ENCODE measurements around the gene KLC1. TPM values are rescaled to one million over a fixed set of nuclear protein-coding genes. Genes with fewer than 3 reads are reported as not detected.

Gene KLC1
- total RNA-seq, 1 experiment from 2014 or later = 121 TPM

- peaks cover 7 to 14% of the 10 kb centered on the region in 2 experiments for H3K4me1 ChIP-seq (ENCODE audit: control insufficient read depth in 1 of 2, insufficient read depth in 2 of 2, low read length in 2 of 2)
- intact Hi-C loops (cut with micrococcal nuclease) = no loop called here
- H3K4me2 ChIP-seq (ENCODE audit: low read length) = no peak overlapping the region
- no peak overlapping the region for H3K4me3 ChIP-seq (replicated peaks in 1 of 2; ENCODE audit: low read depth in 1 of 2, low read length in 2 of 2)
- H3K9ac ChIP-seq (ENCODE audit: low read length) = no peak overlapping the region
- H3K9me2 ChIP-seq (ENCODE audit: insufficient read depth) = no peaks in the 10 kb centered on the region
- H3K79me2 ChIP-seq (ENCODE audit: insufficient read depth, low read length) = peaks cover 99% of the 10 kb centered on the region
- H3K27ac ChIP-seq (ENCODE audit: low read depth, low read length) = no peak overlapping the region
- RAD21 ChIA-PET (ENCODE audit: low non-redundant PET in 1 of 2, low total read pairs in 2 of 2, uncharacterized antibody in 2 of 2, unreplicated experiment in 2 of 2) = no interaction called here
- H3K27me3 ChIP-seq (ENCODE audit: insufficient read depth, low read length) = no peaks in the 10 kb centered on the region
- CTCF ChIA-PET = no interaction called here
- no TSS peak for BruUV-seq (replicated peaks)
- H2AFZ ChIP-seq (ENCODE audit: low read depth, low read length, poor library complexity, severe bottlenecking) = no peak overlapping the region
- H3K9me3 ChIP-seq (ENCODE audit: control insufficient read depth in 1 of 2, insufficient read depth in 1 of 2, low read depth in 1 of 2, low read length in 2 of 2) = no peaks in the 10 kb centered on the region
- no peak for DNase-seq (ENCODE audit: low read depth, low spot score)
- H4K20me1 ChIP-seq (ENCODE audit: insufficient read depth) = peaks cover 14% of the 10 kb centered on the region; the same call in 1 of the 2 replicates
- TF ChIP-seq YY1 (IDR thresholded peaks at IDR 0.05; ENCODE audit: extremely low read depth, insufficient replicate concordance, low read depth, low read length) (no peak), FOSL1 (IDR thresholded peaks at IDR 0.05; ENCODE audit: low read depth) (no peak)
- POLR2A ChIA-PET = no interaction called here
- ATAC-seq = no peak
- no peaks in the 10 kb centered on the region; a peak in 1 of 4 replicates for H3K36me3 ChIP-seq (ENCODE audit: control insufficient read depth in 1 of 2, insufficient read depth in 2 of 2, low read length in 2 of 2)
Measured at GRCh38 chr14:103634156-103634555, 5.1 kb downstream of the KLC1 start.

DNA sequence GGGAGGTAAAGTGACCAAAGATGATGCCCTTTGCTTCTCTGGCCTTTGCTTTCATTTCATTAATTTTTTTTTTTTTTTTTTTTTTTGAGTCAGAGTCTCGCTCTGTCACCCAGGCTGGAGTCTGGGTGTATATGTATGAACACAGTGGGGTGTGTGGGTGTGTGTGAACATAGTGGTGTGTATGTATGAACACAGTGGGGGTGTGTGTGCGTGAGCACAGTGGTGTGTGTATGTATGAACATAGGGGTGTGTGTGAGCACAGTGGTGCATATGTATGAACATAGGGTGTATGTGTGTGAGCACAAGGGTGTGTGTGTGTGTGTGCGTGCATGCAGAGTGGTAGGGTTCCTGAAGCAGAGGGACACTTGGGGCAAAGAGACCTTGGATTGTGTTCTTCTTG, 9.6 kb downstream of the KLC1 start:
- RAD21 ChIA-PET (ENCODE audit: low non-redundant PET in 1 of 2, low total read pairs in 2 of 2, uncharacterized antibody in 2 of 2, unreplicated experiment in 2 of 2) = no interaction called here
- H3K27ac ChIP-seq (ENCODE audit: low read depth, low read length) = no peak overlapping the region
- intact Hi-C loops (cut with micrococcal nuclease) = no loop called here
- H3K4me3 ChIP-seq (replicated peaks in 1 of 2; ENCODE audit: low read depth in 1 of 2, low read length in 2 of 2) = no peak overlapping the region
- no peak overlapping the region for H3K4me2 ChIP-seq (ENCODE audit: low read length)
- H3K4me1 ChIP-seq (ENCODE audit: control insufficient read depth in 1 of 2, insufficient read depth in 2 of 2, low read length in 2 of 2) = peaks cover 0 to 4% of the 10 kb centered on the region in 2 experiments; a peak in 2 of 4 replicates
- CTCF ChIA-PET = no interaction called here
- ATAC-seq (no peak), DNase-seq (ENCODE audit: low read depth, low spot score) (no peak)
- H3K36me3 ChIP-seq (ENCODE audit: control insufficient read depth in 1 of 2, insufficient read depth in 2 of 2, low read length in 2 of 2) = no peaks in the 10 kb centered on the region; a peak in 1 of 4 replicates
- POLR2A ChIA-PET = no interaction called here
- H2AFZ ChIP-seq (ENCODE audit: low read depth, low read length, poor library complexity, severe bottlenecking) = no peak overlapping the region
- no peaks in the 10 kb centered on the region for H4K20me1 ChIP-seq (ENCODE audit: insufficient read depth)
- no peak overlapping the region for H3K9ac ChIP-seq (ENCODE audit: low read length)
- no TSS peak for BruUV-seq (replicated peaks)
- no peaks in the 10 kb centered on the region for H3K9me2 ChIP-seq (ENCODE audit: insufficient read depth)
- H3K9me3 ChIP-seq (ENCODE audit: control insufficient read depth in 1 of 2, insufficient read depth in 1 of 2, low read depth in 1 of 2, low read length in 2 of 2) = no peaks in the 10 kb centered on the region
- peaks cover 99% of the 10 kb centered on the region for H3K79me2 ChIP-seq (ENCODE audit: insufficient read depth, low read length)
- no peaks in the 10 kb centered on the region for H3K27me3 ChIP-seq (ENCODE audit: insufficient read depth, low read length)
- no peak for TF ChIP-seq EZH2 (IDR thresholded peaks at IDR 0.05)
- no peak for TF ChIP-seq POLR2AphosphoS5 (IDR thresholded peaks at IDR 0.05; ENCODE audit: low read depth, low read length)
- TF ChIP-seq ZBTB33 (IDR thresholded peaks at IDR 0.05; ENCODE audit: extremely low read depth, insufficient replicate concordance, low read length) = no peak
- no peak for TF ChIP-seq JUND (IDR thresholded peaks at IDR 0.05)
- no peak for TF ChIP-seq SP1 (IDR thresholded peaks at IDR 0.05; ENCODE audit: low read depth)
- TF ChIP-seq SRF (IDR thresholded peaks at IDR 0.05; ENCODE audit: low read depth) = no peak
- TF ChIP-seq CEBPB (IDR thresholded peaks at IDR 0.05; ENCODE audit: low read depth) = no peak
- no peak for TF ChIP-seq RAD21 (IDR thresholded peaks at IDR 0.05; ENCODE audit: low read depth)
- TF ChIP-seq, protein P1, sequence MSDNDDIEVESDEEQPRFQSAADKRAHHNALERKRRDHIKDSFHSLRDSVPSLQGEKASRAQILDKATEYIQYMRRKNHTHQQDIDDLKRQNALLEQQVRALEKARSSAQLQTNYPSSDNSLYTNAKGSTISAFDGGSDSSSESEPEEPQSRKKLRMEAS (IDR thresholded peaks at IDR 0.05) = no peak
- TF ChIP-seq ELF1 (IDR thresholded peaks at IDR 0.05; ENCODE audit: borderline replicate concordance, low read depth) = no peak
- TF ChIP-seq ATF3 (IDR thresholded peaks at IDR 0.05) = no peak
- TF ChIP-seq TCF7L2 (IDR thresholded peaks at IDR 0.05; ENCODE audit: borderline replicate concordance, extremely low read depth, insufficient read depth, insufficient read length) = no peak
- no peak for TF ChIP-seq FOSL1 (IDR thresholded peaks at IDR 0.05; ENCODE audit: low read depth)
- TF ChIP-seq ZNF274 (IDR thresholded peaks at IDR 0.05; ENCODE audit: low read depth, low read length) = no peak
- TF ChIP-seq SIN3A (IDR thresholded peaks at IDR 0.05; ENCODE audit: low read depth) = no peak
- TF ChIP-seq YY1 (IDR thresholded peaks at IDR 0.05; ENCODE audit: extremely low read depth, insufficient replicate concordance, low read depth, low read length) = no peak
- no peak for TF ChIP-seq POLR2A (IDR thresholded peaks at IDR 0.05; ENCODE audit: borderline replicate concordance, extremely low read depth, insufficient read depth, insufficient read length)

All from HCT116 (cell line).